Measurements from ENCODE around the gene CHST11. TPM values are rescaled to one million over a fixed set of nuclear protein-coding genes. Genes with fewer than 3 reads are reported as not detected.
"Not testable (repeated sequence)": the region's sequence is repeated elsewhere in the genome, so short reads cannot be mapped to it uniquely, and the experiment has no call there.

CHST11 gene
- total and polyA plus RNA-seq, 4 donors: 15.0 to 25.5 (median 18.8) TPM

- H3K9me3 ChIP-seq (ENCODE audit: control insufficient read depth, insufficient read depth, low read length); H3K4me1 ChIP-seq (ENCODE audit: control insufficient read depth, insufficient read depth, low read length); H3K27me3 ChIP-seq (ENCODE audit: control insufficient read depth, insufficient read depth, low read length); H3K4me3 ChIP-seq (ENCODE audit: low read depth, low read length); DNase-seq (ENCODE audit: low read depth in 4 of 6, low spot score in 6 of 6); H3K36me3 ChIP-seq (ENCODE audit: control insufficient read depth, insufficient read depth, low read length); H3K27ac ChIP-seq (ENCODE audit: low read depth, low read length): not testable (repeated sequence)
- no CpG with 5 or more reads among the region's 4 CpGs for WGBS (ENCODE audit: insufficient coverage)
Observed at GRCh38 chr12:104806194-104806593, 349.4 kb downstream of the CHST11 start.

- Histone ChIP-seq H3K36me3 (ENCODE audit: control insufficient read depth, insufficient read depth, low read length) (no peaks in the 10 kb centered on the region), H3K27me3 (ENCODE audit: control insufficient read depth, insufficient read depth, low read length) (no peaks in the 10 kb centered on the region), H3K9me3 (ENCODE audit: control insufficient read depth, insufficient read depth, low read length) (no peaks in the 10 kb centered on the region), H3K4me3 (ENCODE audit: low read depth, low read length) (no peak overlapping the region), H3K27ac (ENCODE audit: low read depth, low read length) (no peak overlapping the region), H3K4me1 (ENCODE audit: control insufficient read depth, insufficient read depth, low read length) (no peaks in the 10 kb centered on the region)
- 88% methylated on average over 1 of the region's 3 CpGs for WGBS (ENCODE audit: insufficient coverage)
- DNase-seq (ENCODE audit: low read depth in 4 of 6, low spot score in 6 of 6): no peak
Observed at GRCh38 chr12:104809251-104809650, 352.5 kb downstream of the CHST11 start.

GRCh38 chr12:104809706-104810385 is 353.1 kb downstream of the CHST11 start:
- 100% methylated on average over 2 of the region's 4 CpGs for WGBS (ENCODE audit: insufficient coverage)
- H3K9me3 ChIP-seq (ENCODE audit: control insufficient read depth, insufficient read depth, low read length): no peaks in the 10 kb centered on the region
- no peak overlapping the region for H3K27ac ChIP-seq (ENCODE audit: low read depth, low read length)
- H3K36me3 ChIP-seq (ENCODE audit: control insufficient read depth, insufficient read depth, low read length): no peaks in the 10 kb centered on the region
- H3K4me1 ChIP-seq (ENCODE audit: control insufficient read depth, insufficient read depth, low read length): no peaks in the 10 kb centered on the region
- no peak overlapping the region for H3K4me3 ChIP-seq (ENCODE audit: low read depth, low read length)
- no peaks in the 10 kb centered on the region for H3K27me3 ChIP-seq (ENCODE audit: control insufficient read depth, insufficient read depth, low read length)
- DNase-seq (ENCODE audit: low read depth in 4 of 6, low spot score in 6 of 6): no peak

Small RNAs within 50 kb of the gene (small RNA-seq; reads per million reads assigned to genes)
- gene MIR3922 (ENCODE audit: low replicate concordance): 0.10 reads per million

Other genes starting within 250 kb of the CHST11 start
- gene TXNRD1, start 241.2 kb upstream of the CHST11 start, total RNA-seq: 10 to 100 TPM; 76.8 to 81.6 TPM
- 10 to 100 TPM; 48.3 to 54.0 TPM for gene TXNRD1, start 241.2 kb upstream of the CHST11 start, polyA plus RNA-seq (ENCODE audit: insufficient read length in 2 of 2)
- 1 to 10 TPM; 5.3 to 6.5 TPM for gene EID3, start 153.2 kb upstream of the CHST11 start, total RNA-seq
- 1 to 10 TPM; 4.3 to 4.7 TPM for gene EID3, start 153.2 kb upstream of the CHST11 start, polyA plus RNA-seq (ENCODE audit: insufficient read length in 2 of 2)

Data from spinal cord (tissue), 10 donors.